ENCODE results near the gene PASK.

GRCh38 chr2:241161646-241162281 lies 12.5 kb upstream of the PASK start:
- TF ChIP-seq CTCF (IDR thresholded peaks at IDR 0.05), result no peak
- TF ChIP-seq EZH2 (IDR thresholded peaks at IDR 0.05), result no peak
- TF ChIP-seq EZH2phosphoT487 (IDR thresholded peaks at IDR 0.05), result no peak

Measured in neural progenitor cell (in vitro differentiated cells).